ENCODE measurements around the gene MARCKS. TPM values are rescaled to one million over a fixed set of nuclear protein-coding genes. Genes with fewer than 3 reads are reported as not detected.

The MARCKS gene
- polyA plus RNA-seq, 1 experiment = 127 TPM

Other genes with a start within 250 kb of the MARCKS start
- 171 and 242 TPM in 2 replicates for gene HDAC2, start 113.8 kb downstream of the MARCKS start, polyA plus RNA-seq (2011; rRNA removed)